DMS153 treated with DMSO at 0.1 percent for 48 hours (cell line): ENCODE measurements around the gene MUC5B.

Experiments
- DNase-seq: peaks from one replicate; lab custom pipeline; 2025; ENCODE audit not compliant: unreplicated experiment; lab: John Stamatoyannopoulos, UW

The MUC5B gene

DNA sequence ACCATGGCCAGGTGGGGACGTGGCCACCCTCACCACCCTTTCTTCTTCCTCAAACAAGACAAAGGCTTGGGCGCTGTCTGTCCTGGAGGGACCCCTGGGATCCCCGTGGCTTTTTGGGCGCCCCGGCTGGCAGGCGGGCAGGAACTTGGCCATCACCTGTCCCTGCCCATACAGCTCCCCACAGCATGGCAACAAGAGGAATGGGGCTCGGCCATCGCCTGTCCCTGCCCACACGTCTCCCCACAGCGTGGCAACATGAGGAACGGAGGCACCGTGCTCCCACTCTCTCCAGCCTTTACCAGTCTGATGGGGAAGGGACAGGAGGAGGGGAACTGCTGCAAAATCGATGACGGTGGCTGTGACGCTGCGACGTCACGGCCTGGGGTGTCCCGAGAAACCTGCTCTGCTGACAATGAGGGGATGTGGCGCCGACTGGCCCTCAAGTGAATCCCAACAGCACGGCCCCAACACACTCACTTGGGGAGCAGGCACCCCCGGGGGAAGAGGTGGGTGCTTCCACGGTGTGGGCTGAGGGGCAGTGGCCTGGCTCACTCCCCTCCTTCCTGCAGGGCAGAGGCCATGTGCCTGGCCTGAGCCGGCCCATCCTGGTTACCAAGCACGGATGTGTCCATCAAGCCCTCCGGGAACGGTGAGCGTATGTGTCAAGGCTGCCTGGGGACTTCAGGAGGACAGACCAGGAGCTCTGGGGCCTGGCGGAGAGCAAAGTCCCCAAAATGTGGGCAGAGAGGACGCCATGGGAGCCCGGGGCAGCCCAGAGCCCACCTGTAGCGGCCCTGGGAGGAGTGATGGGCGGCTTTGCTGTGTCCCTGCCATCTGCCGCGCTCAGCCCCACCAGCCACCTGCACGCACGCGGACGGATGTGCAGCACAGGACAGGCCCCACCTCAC is 56.2 kb downstream of the MUC5B start:
- no peak for DNase-seq

DNA sequence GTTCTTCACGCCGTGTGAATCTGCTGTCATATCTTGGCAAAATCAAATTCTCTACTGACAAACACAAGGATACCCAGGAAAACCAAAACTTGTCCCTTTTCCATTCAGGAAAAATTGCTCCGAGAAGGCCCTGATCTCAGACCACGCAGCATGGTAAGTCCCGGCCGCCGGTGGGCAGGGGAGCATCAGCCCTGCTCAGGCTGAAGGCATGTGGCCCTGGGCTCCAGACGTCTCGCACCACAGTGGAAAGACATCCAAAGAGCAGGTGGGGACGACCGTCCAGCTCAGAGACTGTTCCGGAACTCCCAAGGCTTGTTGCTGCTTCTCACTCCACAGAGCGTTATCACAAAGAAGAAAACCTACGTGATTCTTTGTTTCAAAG is 56.8 kb downstream of the MUC5B start:
- DNase-seq, result no peak

DNA sequence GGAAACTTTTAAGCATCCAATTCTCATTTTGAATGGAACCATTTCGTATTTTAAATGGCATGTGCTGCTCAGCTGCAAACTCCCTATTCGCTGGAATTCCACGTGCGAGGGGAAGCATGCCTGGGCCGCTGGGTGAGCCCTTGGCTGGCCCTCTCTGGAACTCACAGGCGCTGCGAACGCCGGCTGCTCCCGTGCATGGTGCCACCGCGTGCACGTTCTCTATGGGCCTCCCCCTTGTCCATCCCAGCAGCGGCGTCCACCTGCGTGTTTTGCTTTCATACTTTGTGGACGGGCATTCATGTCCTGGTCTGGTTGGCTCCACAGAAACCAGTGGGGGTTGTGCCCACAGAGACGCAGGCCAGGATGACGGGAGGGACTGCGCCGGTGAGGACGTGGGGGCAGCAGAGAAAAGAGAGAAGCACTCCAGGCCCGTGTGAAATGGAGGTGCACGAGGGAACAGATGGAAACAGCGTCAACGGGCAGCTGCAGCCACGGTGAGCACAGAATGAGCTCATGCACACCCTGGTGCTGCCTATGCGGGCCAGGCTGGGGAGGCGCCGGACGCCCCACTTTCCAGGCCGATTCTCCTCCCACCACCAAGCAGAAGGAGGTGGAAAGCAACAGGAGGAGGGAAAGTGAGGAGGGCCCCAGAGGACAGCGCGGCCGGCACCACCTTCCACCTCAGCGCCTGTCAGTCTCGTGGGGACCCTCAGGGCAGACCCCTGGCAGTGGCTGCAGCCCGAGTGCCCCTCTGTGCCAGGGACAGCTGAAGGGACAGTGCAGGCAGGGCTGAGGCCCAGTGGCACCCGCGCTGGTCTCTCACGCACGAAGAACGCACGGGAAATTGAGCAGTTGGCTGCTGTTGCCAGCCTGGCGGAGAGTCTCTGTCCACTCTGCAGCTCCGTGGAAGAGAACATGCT is 57.5 kb downstream of the MUC5B start:
- no peak for DNase-seq

DNA sequence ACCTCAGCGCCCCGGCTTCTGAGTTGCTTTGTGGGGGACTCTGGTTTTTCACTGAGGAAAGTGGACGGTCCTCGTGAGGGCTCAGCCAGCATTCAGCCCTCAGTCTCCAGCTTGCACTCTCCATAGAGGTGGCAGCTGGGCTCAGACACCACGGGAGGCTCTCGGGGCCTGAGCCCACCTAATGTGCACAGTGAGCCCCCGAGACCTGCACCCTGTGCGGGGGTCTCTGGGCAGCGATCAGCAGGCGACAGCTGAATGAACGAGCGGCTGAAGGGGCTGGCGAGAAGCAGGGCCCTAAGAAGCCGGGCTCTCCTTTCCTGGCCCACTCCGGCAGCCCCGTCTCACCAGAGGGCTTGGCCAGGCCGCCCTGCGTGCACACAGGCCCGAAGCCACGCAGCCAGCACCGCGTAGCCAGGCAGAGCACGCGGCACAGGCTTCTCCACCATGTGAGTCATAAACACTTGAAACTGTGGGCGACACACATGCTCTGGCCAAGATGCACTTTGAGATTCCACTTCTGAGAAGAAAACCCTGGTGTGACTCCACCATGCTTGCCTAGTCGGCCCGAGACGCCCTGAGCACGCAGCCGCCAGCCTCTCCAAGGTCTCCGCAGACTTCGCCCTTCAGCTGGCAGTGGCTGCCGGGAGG is 58.6 kb downstream of the MUC5B start:
- DNase-seq, result no peak

DNA sequence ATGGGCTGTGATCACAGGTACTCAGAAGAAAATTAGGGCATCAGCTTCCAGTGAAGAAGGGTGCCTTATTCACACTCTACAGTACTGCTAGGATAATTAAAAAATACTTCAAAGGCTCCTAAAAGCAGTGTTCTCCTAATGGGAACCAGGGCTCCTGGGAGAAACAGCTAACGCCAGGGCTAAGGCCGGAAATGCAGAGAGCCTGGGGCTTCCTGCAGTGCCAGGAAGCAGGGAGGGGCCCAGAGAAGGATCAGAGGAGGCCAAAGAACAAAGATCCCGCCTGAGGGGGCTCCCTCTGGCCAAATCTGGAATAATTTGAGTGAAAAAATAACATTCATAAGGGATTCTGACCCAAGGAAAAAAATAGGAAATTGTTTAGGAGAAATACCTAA is 59.1 kb downstream of the MUC5B start:
- DNase-seq, result no peak

DNA sequence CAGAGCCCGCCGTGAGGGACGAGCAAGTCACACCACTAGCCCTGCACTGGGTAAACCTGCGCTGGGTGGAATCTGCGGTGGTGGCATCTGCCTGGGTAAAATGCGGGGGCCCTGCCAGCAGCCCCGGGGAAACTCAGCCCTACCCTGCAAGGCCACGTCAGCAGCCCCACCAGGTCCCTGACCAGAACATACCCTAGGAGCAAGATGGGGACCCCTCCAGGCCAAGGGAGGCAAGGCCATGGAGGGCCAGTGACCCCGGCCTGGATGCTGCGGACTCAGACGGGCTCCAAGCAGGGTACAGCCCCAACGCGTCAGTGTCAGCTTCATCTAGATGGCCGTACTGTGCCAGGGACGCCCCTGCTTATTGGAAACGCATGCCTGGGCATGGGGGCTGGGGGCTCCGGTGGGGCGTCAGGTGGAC is 60.2 kb downstream of the MUC5B start:
- no peak for DNase-seq

DNA sequence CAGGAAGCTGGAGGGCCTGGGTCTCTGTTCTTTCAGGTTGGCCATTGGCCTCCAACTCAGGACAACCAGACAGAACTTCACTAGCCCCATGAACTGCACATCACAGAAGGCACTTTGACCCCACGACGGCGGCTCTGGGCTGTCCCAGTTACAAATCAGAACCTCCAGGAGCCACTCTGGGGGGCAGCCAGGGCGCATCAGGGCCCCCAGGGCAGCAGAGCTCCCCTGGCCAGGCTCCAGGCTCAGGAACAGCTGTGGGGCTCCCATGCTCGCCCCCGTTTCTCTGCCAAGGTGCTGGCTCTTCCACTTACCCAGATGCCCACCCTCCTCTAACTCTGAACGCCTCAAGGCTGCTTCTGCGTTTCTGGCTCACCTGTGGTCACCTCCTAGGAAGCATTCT is 61.0 kb downstream of the MUC5B start:
- no peak for DNase-seq

DNA sequence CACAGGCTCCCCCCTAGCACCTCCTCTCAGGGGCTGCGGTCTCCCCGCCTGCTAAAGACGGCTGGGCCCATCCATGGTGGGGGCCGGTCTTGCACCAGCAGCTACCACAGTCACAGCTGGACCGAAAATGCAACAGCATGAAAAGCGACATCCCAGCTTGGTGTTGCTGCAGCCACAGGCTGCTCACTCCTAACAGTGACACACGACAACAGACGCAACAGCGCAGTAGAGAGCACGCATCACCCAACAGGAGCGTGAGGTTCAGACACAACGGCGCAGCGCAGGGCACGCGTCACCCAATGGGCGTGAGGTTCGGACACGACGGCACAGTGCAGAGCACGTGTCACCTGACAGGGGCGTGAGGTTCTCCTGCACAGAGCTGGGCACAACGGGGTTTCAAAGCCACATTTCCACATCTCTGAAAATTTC is 62.5 kb downstream of the MUC5B start:
- no peak for DNase-seq

DNA sequence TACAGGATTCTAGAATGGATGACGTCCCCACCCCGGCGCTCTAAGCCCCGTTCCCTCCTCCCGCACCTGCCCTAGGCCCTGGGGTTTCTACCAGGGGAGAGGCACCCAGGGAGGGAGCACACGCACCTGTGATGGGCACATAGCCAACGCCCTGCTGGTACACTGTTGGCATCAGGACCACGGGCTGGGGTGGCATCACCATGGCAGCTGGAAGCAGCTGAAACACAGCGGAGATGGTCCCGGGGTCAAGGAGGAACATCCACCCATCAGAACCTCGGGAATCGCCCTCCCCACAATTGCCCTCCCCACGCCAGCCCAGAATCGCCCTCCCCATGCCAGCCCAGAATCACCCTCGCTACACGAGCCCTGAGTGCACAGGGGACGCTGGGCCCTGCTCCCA is 63.0 kb downstream of the MUC5B start:
- no peak for DNase-seq

DNA sequence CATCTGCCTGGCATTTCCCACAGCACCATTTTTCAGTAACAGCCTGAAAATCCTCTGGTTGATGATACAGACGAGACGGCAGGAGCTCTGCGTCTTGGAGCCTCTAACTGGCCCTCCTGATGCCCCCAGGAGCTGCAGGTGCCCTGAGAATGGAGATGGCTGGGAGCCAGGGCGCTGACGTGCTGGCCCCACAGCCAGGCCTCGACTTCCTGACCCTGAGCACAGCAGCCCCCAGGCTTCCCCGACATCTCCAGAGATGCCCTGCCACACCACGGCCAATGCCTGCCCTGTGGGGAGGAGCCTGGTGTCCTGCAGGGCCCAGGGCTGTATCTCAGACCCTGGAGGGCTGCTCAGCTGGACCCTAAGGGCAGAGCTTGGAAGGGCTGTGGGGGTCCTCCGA is 65.1 kb downstream of the MUC5B start:
- DNase-seq, result no peak

DNA sequence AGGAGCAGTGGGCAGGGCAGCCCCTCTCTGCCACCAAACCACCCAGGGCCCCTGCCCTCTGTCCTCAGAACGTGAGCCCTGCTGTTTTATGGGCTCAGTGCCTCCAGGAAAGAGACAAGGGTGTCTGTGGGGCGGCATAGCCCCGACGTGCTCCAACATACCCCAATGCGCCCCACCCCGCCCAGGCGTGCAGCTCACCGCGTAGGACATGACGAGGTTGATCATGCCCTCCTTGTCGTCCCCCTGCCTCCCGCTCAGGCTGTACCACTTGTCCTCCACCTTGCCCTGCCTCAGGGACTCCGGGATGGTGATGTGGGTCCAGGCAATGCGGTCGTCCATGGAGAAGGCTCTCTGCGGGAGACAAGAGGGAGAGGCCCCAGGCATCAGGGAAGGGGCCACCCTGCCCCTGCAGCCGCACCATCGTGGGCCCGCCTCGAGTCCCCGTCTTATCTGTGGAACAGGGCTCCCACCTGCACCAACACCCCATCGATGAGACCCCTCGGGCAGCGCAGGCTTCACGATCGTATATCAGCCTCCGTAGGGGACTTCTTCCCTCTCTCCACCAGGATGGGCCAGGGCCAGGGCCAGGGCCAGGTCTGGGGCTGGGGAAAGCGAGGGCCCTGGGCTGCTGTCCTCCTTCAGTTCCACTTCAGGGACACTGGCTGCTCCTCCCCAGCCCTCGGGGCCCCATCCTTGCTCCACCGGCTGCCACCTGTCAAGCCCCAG is 65.7 kb downstream of the MUC5B start:
- DNase-seq, result no peak

DNA sequence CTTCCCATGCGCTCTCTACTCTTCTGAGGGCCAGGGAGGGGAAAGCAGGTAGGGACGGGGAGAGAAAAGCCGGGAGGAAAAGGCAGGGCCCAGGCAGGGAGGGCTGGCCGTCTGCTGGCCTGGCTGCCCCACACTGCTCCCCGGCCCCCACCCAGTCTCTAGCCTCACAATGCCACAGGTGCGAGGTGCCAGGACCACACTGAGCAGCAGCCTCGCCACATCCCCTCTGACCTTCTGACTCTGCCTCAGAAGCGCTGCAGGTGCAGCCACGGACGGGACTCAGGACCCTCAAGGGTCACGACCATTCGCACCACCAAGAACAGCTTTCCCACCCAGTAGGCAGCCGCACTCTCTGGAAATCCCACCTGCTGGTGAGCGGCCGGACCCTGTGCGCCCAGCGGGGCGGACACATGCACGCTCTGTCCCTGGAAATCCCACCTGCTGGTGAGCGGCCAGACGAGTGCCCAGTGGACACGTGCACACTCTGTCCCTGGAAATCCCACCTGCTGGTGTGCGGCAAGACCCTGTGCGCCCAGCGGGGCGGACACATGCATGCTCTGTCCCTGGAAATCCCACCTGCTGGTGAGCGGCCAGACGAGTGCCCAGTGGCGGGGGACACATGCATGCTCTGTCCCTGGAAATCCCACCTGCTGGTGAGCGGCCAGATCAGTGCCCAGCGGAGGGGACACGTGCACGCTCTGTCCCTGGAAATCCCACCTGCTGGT is 66.5 kb downstream of the MUC5B start:
- no peak for DNase-seq

DNA sequence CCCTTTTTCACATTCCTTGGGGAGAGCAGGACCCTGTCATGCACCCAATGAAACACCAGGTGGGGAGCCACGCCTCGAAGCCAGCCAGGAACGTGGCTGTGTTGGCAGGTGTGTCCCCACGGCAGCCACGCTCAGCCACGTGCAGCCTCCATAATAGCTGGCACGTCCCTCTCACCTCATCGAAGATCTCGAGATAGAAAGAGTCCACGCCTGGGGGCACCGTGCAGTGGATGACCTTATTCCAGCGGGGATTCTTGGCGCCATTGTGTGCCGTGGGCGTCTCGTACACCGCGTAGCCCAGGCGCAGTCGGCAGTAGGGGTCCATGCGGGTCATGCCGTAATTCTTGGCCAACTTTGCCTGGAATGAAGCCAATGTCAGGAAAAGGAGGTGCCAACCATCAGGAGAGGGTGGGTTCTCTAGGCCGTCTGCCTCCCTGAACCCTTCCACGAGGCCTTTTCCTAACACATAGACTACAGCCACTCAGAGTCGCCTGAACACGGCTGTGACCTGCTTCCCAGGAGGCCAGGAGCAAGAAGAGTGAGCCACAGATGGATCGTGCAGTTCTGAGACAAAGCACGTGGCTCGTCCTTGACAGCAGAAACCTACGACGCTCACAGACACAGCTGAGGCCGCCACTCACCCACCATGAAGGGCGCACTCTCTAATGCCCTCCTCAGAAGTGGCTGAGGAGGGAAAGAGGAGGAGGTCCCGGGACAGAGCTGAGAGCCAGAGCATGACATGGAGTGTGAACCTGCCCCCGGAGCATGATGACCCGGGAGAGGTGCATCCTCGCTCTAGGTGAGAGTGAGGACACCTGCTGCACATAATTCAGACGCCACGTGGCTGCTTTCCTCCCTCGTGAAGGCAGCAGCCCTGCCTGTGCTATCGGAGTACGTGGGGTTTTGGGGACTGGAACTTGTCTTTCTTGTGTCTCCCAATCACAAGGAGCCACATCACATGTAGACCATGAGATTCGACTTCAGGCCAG is 67.5 kb downstream of the MUC5B start:
- DNase-seq, result no peak

DNA sequence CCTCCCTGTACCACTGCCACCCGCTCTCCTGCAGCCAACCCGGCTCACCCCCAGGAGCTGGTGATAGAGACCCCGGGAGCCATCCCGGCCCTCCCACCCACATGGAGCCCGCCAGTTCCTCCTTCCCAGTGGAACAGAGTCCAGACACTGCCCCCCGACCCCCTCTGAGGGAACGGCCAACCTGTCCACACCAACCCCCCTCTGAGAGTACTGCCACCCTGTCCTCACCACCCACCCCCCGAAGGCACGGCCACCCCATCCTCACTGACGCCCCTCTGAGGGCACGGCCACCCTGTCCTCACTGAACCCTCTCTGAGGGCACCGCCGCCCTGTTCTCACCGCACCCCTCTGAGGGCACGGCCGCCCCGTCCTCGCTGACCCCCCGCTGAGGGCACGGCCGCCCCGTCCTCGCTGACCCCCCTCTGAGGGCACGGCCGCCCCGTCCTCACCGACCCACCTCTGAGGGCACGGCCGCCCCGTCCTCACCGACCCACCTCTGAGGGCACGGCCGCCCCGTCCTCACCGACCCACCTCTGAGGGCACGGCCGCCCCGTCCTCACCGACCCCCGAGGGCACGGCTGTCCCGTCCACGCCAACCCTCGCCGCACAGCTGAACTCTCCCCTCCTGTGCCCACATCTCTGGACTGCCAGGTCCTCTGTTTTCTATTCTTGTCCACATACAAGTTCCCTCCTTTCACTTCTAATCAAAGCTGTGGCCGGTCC is 68.6 kb downstream of the MUC5B start:
- no peak for DNase-seq

DNA sequence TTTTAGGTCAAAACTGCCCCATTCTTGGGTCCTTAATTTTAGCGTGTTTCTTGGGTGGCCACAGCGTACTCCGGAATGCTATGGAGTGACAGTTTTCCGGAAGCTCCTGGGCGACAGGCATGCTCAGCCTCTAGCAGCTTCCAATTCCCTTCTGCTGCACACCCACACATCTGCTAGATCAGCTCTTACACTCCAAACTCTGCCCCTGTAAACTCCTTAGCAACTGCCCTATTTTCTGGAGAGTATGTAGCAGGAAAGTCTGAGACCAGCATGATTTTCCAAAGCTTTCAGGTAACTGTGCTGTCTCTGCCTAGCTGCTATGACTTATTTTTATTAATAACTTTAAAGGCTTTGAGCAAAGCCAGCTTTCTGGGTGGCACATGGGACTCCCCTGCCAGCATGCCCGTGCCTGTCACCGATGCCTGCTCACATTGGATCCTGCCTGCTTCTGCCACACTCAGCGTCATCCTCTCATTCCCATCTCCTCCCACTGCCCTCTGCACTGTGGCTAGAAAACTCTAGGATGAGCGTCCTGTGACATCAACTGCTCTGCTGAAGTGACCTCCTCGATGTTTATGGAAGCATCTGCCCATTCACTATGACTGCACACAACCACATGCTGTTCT is 69.3 kb downstream of the MUC5B start:
- DNase-seq, result no peak

DNA sequence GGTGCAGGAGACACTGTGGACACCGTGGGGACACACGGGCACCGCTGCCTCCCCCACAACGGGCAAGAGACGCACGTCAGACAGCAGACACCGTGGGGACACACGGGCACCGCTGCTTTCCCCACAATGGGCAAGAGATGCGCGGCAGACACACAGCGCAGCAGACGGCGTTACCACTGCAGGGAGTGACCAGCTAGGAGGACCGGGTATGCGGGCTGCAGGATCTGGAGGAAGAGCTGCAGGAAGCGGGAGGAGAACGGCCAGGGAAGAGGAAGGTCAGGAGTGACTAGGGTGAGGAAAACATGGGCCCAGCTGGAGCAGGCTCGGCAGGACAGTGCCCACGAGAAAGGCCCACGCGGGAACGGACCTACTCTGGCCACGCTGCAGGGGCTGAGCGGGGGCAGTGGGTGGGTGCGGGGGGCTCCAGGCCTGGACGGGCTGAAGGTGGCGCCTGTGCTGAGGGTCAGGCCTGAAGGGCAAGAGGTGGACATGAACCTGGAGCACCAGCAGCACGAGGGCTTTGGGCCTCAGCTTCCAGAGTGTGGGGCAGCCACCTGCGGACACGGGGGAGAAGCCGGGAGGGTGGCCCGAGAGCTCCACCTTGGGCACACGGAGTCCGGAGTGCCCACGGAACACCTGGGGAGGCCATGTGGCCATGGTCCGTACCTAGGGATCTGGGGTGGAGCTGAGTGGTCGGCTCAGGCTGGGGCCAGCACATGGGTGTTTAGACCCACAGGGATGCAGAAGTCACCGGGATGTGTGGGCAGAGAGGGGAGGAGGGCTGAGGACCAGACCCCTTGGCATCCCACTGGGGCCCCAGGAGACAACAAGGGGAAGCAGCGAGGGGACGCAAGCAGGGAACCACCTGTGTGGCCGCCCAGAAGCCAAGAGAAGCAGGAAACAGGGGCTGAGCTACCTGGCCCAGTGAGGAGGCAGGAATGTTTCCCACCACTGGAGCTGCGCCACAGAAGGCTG is 70.1 kb downstream of the MUC5B start:
- DNase-seq, result no peak

DNA sequence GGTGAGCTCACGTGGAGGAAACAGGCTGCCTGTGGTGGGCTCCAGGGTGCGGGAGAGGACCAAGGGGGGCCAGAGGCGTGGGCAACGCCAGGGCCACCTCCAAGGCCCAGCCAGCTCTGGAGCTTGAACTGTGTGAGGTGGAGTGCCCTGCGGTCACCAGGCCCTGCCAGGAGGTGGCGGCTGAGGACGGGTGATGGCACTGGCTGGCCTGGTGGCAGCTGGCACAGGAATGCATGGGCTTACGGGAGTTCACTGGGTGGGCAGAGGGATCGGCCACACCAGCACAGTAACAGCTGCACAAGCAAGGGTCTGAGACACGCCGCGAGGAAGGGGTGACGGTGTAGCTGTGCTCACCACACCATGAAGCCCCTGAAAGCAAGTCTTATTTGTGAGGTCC is 70.8 kb downstream of the MUC5B start:
- DNase-seq, result no peak
